Dermis lymphatic vessel endothelial cell (primary cell): Measurements from ENCODE around the gene ACD. TPM values are rescaled to one million over a fixed set of nuclear protein-coding genes. Genes with fewer than 3 reads are reported as not detected.

Experiments used
- total RNA-seq: library from RNA; depleted of rRNA; stranded (reverse); fragments of >200 nt; gene quantifications from 2 replicates; pipeline ENCODE4 v1.2.1, GENCODE V29; 2014

Gene ACD
- total RNA-seq = 7.2 and 10.4 TPM in 2 replicates

GRCh38 chr16:67659675-67660563 is at the start of gene ACD:
Gene ACD, minus strand, starts transcription at chr16:67660260. Its CDS starts 40 bp downstream, at chr16:67660220.

DNA sequence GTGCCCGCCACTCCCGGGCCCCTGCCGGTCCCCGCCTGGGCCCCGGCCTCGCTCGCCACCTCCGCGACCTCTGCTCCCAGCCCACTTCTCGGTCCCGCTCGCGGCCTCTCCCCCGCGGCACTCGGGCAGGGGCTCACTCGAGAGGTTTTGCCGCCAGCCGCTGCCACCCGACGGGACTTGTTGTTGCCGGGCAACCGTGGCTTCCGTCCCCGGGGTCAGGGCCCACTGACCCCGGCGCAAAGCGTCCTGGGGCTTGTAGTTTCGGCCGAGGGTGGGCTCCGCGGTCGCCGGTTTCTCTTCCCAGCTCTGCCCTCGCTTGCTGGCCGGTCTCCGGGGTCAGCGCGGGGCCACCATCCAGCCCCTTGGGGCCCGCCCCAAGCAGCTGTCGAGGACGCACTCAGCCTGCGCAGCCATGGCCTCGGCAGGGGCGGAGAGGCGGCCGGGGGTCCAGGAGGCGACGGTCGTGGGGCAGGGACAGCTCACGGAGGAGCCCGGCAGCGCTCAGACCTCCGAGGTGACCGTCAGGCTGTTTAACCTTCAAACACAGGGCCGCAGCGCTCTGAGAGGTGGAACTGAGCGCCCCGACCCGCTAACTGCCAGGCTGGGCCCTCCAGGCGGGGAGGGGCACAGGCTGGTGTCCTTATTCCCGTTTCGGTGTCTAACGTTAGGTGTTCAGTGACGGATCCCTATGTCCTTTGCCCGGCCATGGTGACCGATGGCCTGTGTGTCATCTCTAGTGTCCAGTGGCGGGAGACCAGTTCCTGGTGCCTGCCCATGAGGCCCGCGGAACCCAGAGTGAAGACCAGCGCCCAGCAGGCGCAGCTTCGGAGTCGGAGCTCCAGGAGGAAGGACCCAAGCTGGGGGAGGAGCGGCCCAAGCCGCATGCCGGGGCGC is 6.7 kb upstream of the ACD start, which contains the start of the genes C16orf86 and ENKD1:
Gene C16orf86, plus strand, starts transcription at position 256 of the 894 bp plus-strand sequence. Its CDS starts 157 bp downstream, at position 413.
Gene ENKD1, minus strand, starts transcription at position 192 of the 894 bp plus-strand sequence. CDS start 308 bp downstream, outside the sequence.

DNA sequence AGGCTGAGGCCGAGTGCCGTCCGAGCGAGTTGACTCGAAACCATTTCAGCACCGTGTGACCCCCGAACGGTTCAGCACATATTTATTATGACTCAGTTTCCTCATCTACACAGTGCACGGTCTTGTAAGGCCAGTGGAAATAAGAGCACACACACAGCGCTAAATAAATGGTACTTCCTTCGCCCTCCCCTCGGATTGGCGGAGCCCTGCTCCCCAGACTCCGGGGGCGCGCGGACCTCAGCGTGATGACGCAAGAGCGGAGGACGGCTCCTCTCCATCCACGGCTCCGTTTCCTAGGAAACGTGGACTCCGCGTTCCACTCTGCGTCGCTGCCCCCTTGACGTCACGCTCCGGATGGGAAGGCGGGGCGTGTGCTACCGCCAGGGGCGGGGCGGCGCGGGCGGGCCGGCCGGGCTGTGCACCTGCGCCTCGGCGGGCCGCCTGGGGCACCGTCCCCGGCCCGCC is 536 bp upstream of the ACD start, which contains the start of gene PARD6A:
Gene PARD6A, plus strand, starts transcription at position 397 of the 465 bp plus-strand sequence. CDS start 79 bp downstream, outside the sequence.

Other genes with a start within 250 kb of the ACD start
- 4.2 and 6.0 TPM in 2 replicates for gene ZDHHC1, start 243.8 kb downstream of the ACD start, total RNA-seq
- 0.09 TPM in 1 of 2 replicates, not detected in the other for gene HSD11B2, start 229.1 kb downstream of the ACD start, total RNA-seq
- 84.4 and 95.4 TPM in 2 replicates for gene ATP6V0D1, start 179.1 kb downstream of the ACD start, total RNA-seq
- gene AGRP, start 176.7 kb downstream of the ACD start, total RNA-seq = not detected in 2 replicates
- gene RIPOR1, start 131.4 kb downstream of the ACD start, total RNA-seq = 34.5 and 37.4 TPM in 2 replicates
- gene CTCF, start 97.7 kb downstream of the ACD start, total RNA-seq = 20.2 and 30.3 TPM in 2 replicates
- gene CARMIL2, start 15.1 kb downstream of the ACD start, total RNA-seq = 0.17 and 0.33 TPM in 2 replicates
- gene PARD6A, start 700 bp upstream of the ACD start, total RNA-seq = 1.5 and 2.8 TPM in 2 replicates
- 10.7 and 11.7 TPM in 2 replicates for gene ENKD1, start 6.5 kb upstream of the ACD start, total RNA-seq
- 3.3 and 3.8 TPM in 2 replicates for gene C16orf86, start 6.6 kb upstream of the ACD start, total RNA-seq
- 63.6 and 72.4 TPM in 2 replicates for gene GFOD2, start 59.1 kb upstream of the ACD start, total RNA-seq
- 7.0 and 7.9 TPM in 2 replicates for gene RANBP10, start 146.3 kb upstream of the ACD start, total RNA-seq
- 0.26 and 0.76 TPM in 2 replicates for gene TSNAXIP1, start 146.6 kb upstream of the ACD start, total RNA-seq
- 34.5 and 38.6 TPM in 2 replicates for gene THAP11, start 182.1 kb upstream of the ACD start, total RNA-seq
- 161 and 190 TPM in 2 replicates for gene NUTF2, start 186.7 kb upstream of the ACD start, total RNA-seq
- 16.4 and 16.6 TPM in 2 replicates for gene CENPT, start 187.4 kb upstream of the ACD start, total RNA-seq
- 43.3 and 46.4 TPM in 2 replicates for gene EDC4, start 212.8 kb upstream of the ACD start, total RNA-seq
- gene NRN1L, start 224.6 kb upstream of the ACD start, total RNA-seq = 0.22 TPM in 1 of 2 replicates, not detected in the other
- gene PSKH1, start 233.0 kb upstream of the ACD start, total RNA-seq = 13.3 and 14.9 TPM in 2 replicates